GM23338 (cell line): ENCODE measurements around the gene RAP1A. TPM values are rescaled to one million over a fixed set of nuclear protein-coding genes. Genes with fewer than 3 reads are reported as not detected.

Source experiments
- CREB1 ChIP-seq: fragments of 250-450 bp; sonication (Bioruptor Pico); IDR thresholded peaks from 2 replicates; pipeline ENCODE4 v1.5.0; 2020; ENCODE audit warnings: low read depth, mild to moderate bottlenecking, moderate library complexity
- CTCF ChIP-seq, 2 experiments: fragments of 200-600 bp in 1 of 2; sonication (generic) in 1 of 2; conservative IDR thresholded peaks; 2 replicates each; pipeline versions ENCODE4 v1.5.1 to v1.6.1; 2016 to 2017; ENCODE audit warnings: antibody characterized with exemption in 2 of 2, low read depth in 2 of 2, mild to moderate bottlenecking in 2 of 2, moderate library complexity in 1 of 2
- EZH2phosphoT487 ChIP-seq: fragments of 200-600 bp; sonication (generic); IDR thresholded peaks from one replicate; pipeline ENCODE4 v1.8.1; 2018; ENCODE audit warnings: antibody characterized with exemption; ENCODE audit not compliant: unreplicated experiment
- STAT1 ChIP-seq: IDR thresholded peaks from one replicate; pipeline ENCODE4 v1.6.1; 2016; ENCODE audit warnings: antibody characterized with exemption; ENCODE audit not compliant: unreplicated experiment
- ZNF114 ChIP-seq: fragments of 250-450 bp; sonication (Bioruptor Pico); IDR thresholded peaks from 2 replicates; pipeline ENCODE4 v1.5.0; 2020; ENCODE audit warnings: mild to moderate bottlenecking, moderate library complexity
- ZNF331 ChIP-seq: fragments of 250-450 bp; sonication (Bioruptor Pico); IDR thresholded peaks from 2 replicates; pipeline ENCODE4 v1.5.0; 2020; ENCODE audit warnings: low read depth, mild to moderate bottlenecking, moderate library complexity
- ZNF462 ChIP-seq: fragments of 250-450 bp; sonication (Bioruptor Pico); IDR thresholded peaks from 2 replicates; pipeline ENCODE4 v1.5.0; 2020; ENCODE audit warnings: mild to moderate bottlenecking, moderate library complexity
- polyA plus RNA-seq: library from polyadenylated mRNA; unstranded; fragments of >200 nt; fragmentation: Nextera tagmentation; extraction: Ambion mirVana; gene quantifications from 2 replicates; pipeline ENCODE4 v1.2.1, GENCODE V29; 2016
- total RNA-seq: library from RNA; depleted of rRNA; stranded (reverse); fragments of >200 nt; shearing (Covaris generic); gene quantifications from 2 replicates; pipeline ENCODE4 v1.2.3, GENCODE V29; 2014
- TF ChIP-seq, protein P1 (sequence below): IDR thresholded peaks from one replicate; pipeline ENCODE4 v1.6.1; 2018; ENCODE audit warnings: antibody characterized with exemption; ENCODE audit not compliant: unreplicated experiment

The RAP1A gene
- total and polyA plus RNA-seq, 2 experiments from 2014 or later, result 16.2 to 23.0 TPM

DNA sequence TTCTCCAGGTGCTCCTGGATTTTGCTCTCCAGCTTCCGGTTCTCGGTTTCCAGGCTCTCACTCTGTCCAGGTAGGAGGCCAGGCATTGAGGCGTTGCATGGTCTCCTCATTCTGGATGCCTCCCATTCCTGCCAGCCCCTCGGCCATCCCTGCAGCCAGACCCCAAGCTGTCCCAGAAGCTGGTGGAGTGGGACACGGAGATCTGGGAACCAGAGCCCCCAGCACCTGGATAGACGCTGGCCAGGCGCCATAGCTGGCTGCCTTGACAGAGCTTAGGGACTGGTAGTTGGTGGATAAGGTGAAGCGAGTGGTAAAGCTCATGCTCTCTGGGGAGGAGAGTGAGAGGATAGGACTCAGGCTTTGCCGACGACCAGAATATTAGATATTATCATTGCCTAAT is 29.6 kb downstream of the RAP1A start (continued):
- no peak for TF ChIP-seq ZNF462 (CRISPR knock-in tag)
- TF ChIP-seq CTCF (conservative IDR thresholded peaks at IDR 0.05; ENCODE audit: low read depth in 2 of 2), result no peak
- TF ChIP-seq ZNF331 (CRISPR knock-in tag), result no peak
- no peak for TF ChIP-seq EZH2phosphoT487
- no peak for TF ChIP-seq STAT1
- TF ChIP-seq, protein P1, sequence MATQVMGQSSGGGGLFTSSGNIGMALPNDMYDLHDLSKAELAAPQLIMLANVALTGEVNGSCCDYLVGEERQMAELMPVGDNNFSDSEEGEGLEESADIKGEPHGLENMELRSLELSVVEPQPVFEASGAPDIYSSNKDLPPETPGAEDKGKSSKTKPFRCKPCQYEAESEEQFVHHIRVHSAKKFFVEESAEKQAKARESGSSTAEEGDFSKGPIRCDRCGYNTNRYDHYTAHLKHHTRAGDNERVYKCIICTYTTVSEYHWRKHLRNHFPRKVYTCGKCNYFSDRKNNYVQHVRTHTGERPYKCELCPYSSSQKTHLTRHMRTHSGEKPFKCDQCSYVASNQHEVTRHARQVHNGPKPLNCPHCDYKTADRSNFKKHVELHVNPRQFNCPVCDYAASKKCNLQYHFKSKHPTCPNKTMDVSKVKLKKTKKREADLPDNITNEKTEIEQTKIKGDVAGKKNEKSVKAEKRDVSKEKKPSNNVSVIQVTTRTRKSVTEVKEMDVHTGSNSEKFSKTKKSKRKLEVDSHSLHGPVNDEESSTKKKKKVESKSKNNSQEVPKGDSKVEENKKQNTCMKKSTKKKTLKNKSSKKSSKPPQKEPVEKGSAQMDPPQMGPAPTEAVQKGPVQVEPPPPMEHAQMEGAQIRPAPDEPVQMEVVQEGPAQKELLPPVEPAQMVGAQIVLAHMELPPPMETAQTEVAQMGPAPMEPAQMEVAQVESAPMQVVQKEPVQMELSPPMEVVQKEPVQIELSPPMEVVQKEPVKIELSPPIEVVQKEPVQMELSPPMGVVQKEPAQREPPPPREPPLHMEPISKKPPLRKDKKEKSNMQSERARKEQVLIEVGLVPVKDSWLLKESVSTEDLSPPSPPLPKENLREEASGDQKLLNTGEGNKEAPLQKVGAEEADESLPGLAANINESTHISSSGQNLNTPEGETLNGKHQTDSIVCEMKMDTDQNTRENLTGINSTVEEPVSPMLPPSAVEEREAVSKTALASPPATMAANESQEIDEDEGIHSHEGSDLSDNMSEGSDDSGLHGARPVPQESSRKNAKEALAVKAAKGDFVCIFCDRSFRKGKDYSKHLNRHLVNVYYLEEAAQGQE, result no peak
- TF ChIP-seq ZNF114 (CRISPR knock-in tag), result no peak
- TF ChIP-seq CREB1 (CRISPR knock-in tag), result no peak
